HG03575 (cell line): Measurements from ENCODE around the gene RPS2.

Experiments used
- ATAC-seq: cut with Tn5 transposase; IDR thresholded peaks from one replicate; pipeline ENCODE4 v1.9.1; 2021; ENCODE audit not compliant: unreplicated experiment, insufficient number of reproducible peaks, low FRiP score; ENCODE audit errors: extremely low read depth

RPS2 gene

GRCh38 chr16:1914988-1915387 is 49.6 kb downstream of the RPS2 start:
- ATAC-seq, result no peak

DNA sequence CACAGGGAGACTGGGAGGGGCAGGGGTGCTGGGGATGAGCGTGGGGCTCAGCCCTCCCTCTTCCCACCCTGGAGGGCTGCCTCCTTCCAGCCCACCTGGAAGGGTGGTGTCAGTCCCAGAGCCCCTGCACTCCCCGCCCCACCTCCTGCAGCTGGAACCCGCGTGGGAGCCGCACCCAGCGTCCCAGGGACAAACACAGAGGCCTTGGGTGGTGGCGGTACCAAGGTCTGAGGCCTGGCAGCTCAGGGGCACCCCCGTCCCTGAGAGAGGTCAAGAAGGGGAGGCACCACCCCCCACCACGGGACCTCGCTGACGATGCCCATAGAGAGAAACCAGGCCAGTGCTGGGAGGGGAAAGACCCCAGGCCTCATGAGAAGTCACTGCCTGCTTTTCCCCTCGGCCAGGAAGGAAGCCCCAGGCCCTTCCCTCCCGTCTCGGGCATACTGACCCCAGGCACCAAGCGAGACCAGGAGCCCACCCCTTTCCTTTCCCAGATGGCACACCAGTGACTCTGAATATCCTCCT is 50.5 kb downstream of the RPS2 start:
- ATAC-seq, result no peak

- no peak for ATAC-seq
Observed at GRCh38 chr16:1913327-1914083, 51.1 kb downstream of the RPS2 start.

GRCh38 chr16:1912215-1912543 is 52.4 kb downstream of the RPS2 start:
- no peak for ATAC-seq
